ENCODE data around the gene TGFB2. TPM values are rescaled to one million over a fixed set of nuclear protein-coding genes. Genes with fewer than 3 reads are reported as not detected.

Gene TGFB2
- total RNA-seq, 2 experiments from 2014 or later, result 0.04 TPM; not detected in 1

DNA sequence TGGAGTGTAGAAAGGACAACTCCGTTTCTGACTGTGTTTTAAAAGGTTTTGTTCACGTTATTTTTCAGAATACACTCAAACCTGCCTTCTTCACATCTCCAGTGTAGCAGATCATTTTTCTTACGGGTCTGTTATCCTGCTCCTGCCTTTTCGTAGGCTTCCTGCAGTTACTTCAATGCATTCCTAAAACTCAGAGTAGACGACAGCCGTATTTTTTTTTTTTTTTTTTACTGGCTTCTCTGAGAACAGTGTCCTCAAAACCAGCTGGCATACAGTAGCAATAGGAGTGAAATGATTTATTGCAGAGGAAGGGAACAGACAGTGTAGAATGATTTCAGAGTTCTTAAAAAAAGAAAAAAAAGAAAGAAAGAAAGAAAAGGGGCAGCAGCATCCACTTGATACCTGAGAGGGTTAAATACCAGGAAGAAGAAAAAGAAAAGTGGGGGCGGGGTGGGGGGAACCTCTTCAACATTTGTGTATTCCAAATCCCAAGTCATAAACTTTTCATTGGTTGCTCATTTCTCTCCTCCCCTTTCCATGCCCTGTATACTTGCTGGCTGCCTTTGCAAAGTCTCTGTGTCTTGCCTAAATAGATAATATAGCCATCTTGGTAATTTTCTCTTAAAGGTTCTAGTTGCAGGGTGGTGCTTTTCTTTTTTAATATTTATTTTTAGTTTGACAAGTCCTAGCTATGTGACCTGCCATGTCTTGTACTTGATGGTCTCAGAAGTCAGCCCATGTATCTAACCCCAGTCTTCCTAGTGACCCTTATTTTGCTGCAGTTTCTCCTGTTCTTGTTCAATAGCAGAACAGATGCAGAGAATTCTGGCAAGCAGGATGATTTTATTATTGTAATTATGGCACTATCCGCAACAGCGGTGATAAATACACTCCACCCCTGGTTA is 2.8 kb downstream of the TGFB2 start:
- peaks cover 42% of the 10 kb centered on the region for H3K4me1 Mint-ChIP-seq
- H3K36me3 Mint-ChIP-seq, result peaks cover 4% of the 10 kb centered on the region
- peaks cover 15% of the 10 kb centered on the region for H3K27me3 Mint-ChIP-seq
- no peaks in the 10 kb centered on the region for H3K9me3 Mint-ChIP-seq
- H3K27ac Mint-ChIP-seq, result no peak overlapping the region
- DNase-seq, result no peak
- no peak overlapping the region for H3K4me3 Mint-ChIP-seq

GRCh38 chr1:218348628-218349071 is 3.5 kb downstream of the TGFB2 start:
- Mint-ChIP-seq H3K9me3 (no peaks in the 10 kb centered on the region), H3K27ac (no peak overlapping the region), H3K27me3 (peaks cover 20% of the 10 kb centered on the region), H3K4me3 (no peak overlapping the region), H3K36me3 (no peaks in the 10 kb centered on the region), H3K4me1 (peaks cover 43% of the 10 kb centered on the region)
- DNase-seq, result no peak

- Mint-ChIP-seq H3K4me1 (peaks cover 43% of the 10 kb centered on the region), H3K36me3 (no peaks in the 10 kb centered on the region), H3K9me3 (no peaks in the 10 kb centered on the region), H3K4me3 (no peak overlapping the region), H3K27ac (no peak overlapping the region), H3K27me3 (peaks cover 24% of the 10 kb centered on the region)
- no peak for DNase-seq
Measured at GRCh38 chr1:218349348-218350034, 4.4 kb downstream of the TGFB2 start.

DNA sequence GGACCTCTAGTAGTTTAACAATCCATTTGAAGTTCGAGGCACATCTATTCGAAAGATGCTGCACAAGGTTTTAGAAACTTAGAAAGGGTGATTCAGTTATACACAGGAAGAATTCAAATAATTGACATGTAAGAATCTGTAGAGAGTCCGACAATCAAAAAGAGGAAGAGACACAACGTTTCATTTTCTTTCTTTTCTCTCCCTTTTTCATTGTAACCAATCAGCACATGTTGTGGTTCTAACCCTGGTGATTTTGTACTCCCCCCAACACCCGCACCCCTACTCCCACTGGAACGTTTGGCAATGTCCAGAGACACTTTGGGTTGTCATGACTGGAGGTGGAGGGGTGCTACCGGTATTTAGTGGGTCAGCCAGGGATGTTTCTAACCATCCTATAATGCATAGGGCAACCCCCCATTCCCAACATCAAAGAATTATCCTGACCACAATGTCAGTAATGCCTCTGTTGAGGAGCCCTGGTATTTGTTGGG is 4.9 kb downstream of the TGFB2 start:
- no peak overlapping the region for H3K27ac Mint-ChIP-seq
- H3K9me3 Mint-ChIP-seq, result no peaks in the 10 kb centered on the region
- no peaks in the 10 kb centered on the region for H3K36me3 Mint-ChIP-seq
- H3K4me1 Mint-ChIP-seq, result peaks cover 43% of the 10 kb centered on the region
- H3K4me3 Mint-ChIP-seq, result no peak overlapping the region
- no peak for DNase-seq
- peaks cover 24% of the 10 kb centered on the region for H3K27me3 Mint-ChIP-seq

- DNase-seq, result no peak
- Mint-ChIP-seq H3K36me3 (no peaks in the 10 kb centered on the region), H3K4me1 (peaks cover 43% of the 10 kb centered on the region), H3K27me3 (peaks cover 24% of the 10 kb centered on the region), H3K9me3 (no peaks in the 10 kb centered on the region), H3K27ac (no peak overlapping the region), H3K4me3 (peak overlapping the region; percentile 72)
Measured at GRCh38 chr1:218350801-218351266, 5.7 kb downstream of the TGFB2 start.

DNA sequence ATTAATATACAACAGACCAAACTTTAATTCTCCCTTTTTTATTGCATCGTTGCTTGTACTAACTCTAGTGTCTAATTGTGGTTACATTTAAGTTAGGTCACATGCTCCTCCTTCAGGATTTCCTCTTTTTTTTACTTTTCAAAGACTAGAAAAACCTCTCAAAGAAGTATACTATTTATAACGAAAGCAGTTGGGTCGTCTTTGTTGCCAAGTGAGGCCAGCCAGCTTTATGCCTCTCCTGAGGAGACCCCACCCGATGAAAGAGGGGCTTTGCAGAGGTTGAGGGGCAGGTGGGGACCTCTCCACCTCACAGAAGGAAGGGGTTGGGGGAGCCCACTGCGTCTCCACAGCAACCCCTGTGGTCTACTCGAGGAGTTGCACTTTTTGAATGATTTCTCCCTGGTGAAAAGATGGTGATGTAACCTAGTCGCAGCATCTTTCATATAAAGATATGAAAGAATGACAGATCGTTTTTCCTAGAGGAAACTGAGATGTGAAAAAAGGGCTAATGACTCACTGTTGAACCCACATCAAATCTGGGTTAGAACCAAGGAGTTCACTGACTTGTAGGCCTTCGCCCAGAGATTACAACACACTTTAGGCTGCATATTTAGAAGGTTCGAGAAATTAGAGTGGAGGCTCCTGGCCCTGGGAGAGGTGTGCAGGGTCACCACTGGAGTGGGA is 6.4 kb downstream of the TGFB2 start:
- peak overlapping the region; percentile 72 for H3K4me3 Mint-ChIP-seq
- DNase-seq, result peak; percentile 53
- H3K4me1 Mint-ChIP-seq, result peaks cover 37% of the 10 kb centered on the region
- H3K9me3 Mint-ChIP-seq, result no peaks in the 10 kb centered on the region
- H3K27me3 Mint-ChIP-seq, result peaks cover 27% of the 10 kb centered on the region
- peak overlapping the region; percentile 60 for H3K27ac Mint-ChIP-seq
- H3K36me3 Mint-ChIP-seq, result no peaks in the 10 kb centered on the region

GRCh38 chr1:218352075-218352438 is 6.9 kb downstream of the TGFB2 start:
- H3K4me3 Mint-ChIP-seq, result no peak overlapping the region
- H3K4me1 Mint-ChIP-seq, result peaks cover 32% of the 10 kb centered on the region
- H3K9me3 Mint-ChIP-seq, result no peaks in the 10 kb centered on the region
- H3K27me3 Mint-ChIP-seq, result peaks cover 29% of the 10 kb centered on the region
- no peak overlapping the region for H3K27ac Mint-ChIP-seq
- no peaks in the 10 kb centered on the region for H3K36me3 Mint-ChIP-seq
- DNase-seq, result no peak

- no peak for DNase-seq
- H3K4me3 Mint-ChIP-seq, result no peak overlapping the region
- H3K27ac Mint-ChIP-seq, result no peak overlapping the region
- no peaks in the 10 kb centered on the region for H3K36me3 Mint-ChIP-seq
- peaks cover 23% of the 10 kb centered on the region for H3K4me1 Mint-ChIP-seq
- H3K9me3 Mint-ChIP-seq, result no peaks in the 10 kb centered on the region
- H3K27me3 Mint-ChIP-seq, result peaks cover 29% of the 10 kb centered on the region
Measured at GRCh38 chr1:218353656-218354055, 8.5 kb downstream of the TGFB2 start.

- Mint-ChIP-seq H3K36me3 (no peaks in the 10 kb centered on the region), H3K9me3 (no peaks in the 10 kb centered on the region), H3K27ac (no peak overlapping the region), H3K4me1 (peaks cover 18% of the 10 kb centered on the region), H3K27me3 (peaks cover 29% of the 10 kb centered on the region), H3K4me3 (no peak overlapping the region)
- DNase-seq, result no peak
Measured at GRCh38 chr1:218355278-218355677, 10.1 kb downstream of the TGFB2 start.

DNA sequence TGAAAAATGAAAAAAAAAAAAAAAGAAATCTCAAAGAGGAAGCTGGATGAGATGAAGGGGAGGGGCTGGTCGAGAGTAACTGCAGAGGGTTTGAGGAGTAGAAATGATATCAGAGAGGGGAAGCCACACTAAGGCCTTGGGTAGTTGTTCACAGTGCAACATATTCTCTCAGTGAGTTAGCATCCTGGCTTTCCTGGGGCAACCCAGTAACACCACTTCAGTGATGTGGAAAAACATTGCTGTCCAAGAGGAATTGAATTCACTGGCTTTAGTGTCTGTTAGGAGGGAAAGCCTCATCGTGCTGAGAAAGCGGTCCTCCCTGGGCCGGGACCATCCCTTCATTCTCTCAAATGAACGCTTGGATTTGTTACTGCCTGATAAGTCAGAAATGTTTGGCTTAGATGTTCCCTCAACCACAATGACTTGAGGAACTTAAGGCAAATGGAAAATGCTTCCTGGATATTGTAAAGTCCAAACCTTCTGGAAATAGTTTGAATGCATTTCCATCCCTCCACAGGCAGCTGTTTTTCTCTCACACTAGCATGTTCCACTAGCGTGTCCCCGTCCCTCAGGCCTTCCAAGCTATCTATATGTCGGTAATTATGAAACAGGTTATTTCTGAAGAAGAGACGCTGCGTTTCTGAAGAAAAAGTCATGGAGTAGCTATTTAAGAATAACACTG is 12.2 kb downstream of the TGFB2 start:
- no peak for DNase-seq
- H3K4me3 Mint-ChIP-seq, result no peak overlapping the region
- peaks cover 19% of the 10 kb centered on the region for H3K27me3 Mint-ChIP-seq
- no peak overlapping the region for H3K27ac Mint-ChIP-seq
- peaks cover 4% of the 10 kb centered on the region for H3K4me1 Mint-ChIP-seq
- H3K36me3 Mint-ChIP-seq, result no peaks in the 10 kb centered on the region
- H3K9me3 Mint-ChIP-seq, result no peaks in the 10 kb centered on the region

DNA sequence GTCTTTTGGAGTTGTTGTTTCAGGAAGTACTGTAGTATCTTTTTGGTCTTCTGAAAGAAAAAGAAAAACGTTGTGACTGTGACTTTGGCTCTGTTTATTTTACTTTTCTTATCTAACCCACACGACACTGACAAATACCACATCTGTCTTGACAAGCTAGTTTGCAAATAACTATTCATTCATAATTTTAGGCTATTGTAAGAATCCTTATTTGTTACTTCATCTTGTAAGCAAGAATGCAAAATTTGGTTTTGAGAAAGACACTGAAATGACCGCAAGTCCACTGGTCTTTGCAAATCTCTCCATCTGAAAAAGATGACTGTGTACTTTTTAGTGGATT is 12.7 kb downstream of the TGFB2 start:
- H3K9me3 Mint-ChIP-seq, result no peaks in the 10 kb centered on the region
- H3K27me3 Mint-ChIP-seq, result peaks cover 15% of the 10 kb centered on the region

GRCh38 chr1:218361298-218362065 is 16.3 kb downstream of the TGFB2 start:
- no peak for DNase-seq
- Mint-ChIP-seq H3K4me3 (no peak overlapping the region), H3K9me3 (no peaks in the 10 kb centered on the region), H3K36me3 (no peaks in the 10 kb centered on the region), H3K4me1 (no peaks in the 10 kb centered on the region), H3K27ac (no peak overlapping the region), H3K27me3 (peaks cover 2% of the 10 kb centered on the region)

More for the DNA sequence above, 12.7 kb downstream of the TGFB2 start:
- Mint-ChIP-seq H3K27ac (no peak overlapping the region), H3K36me3 (no peaks in the 10 kb centered on the region), H3K4me1 (peaks cover 1% of the 10 kb centered on the region), H3K4me3 (no peak overlapping the region)
- DNase-seq, result no peak

GRCh38 chr1:218362418-218363076 is 17.4 kb downstream of the TGFB2 start:
- Mint-ChIP-seq H3K9me3 (no peaks in the 10 kb centered on the region), H3K27me3 (peaks cover 3% of the 10 kb centered on the region), H3K36me3 (no peaks in the 10 kb centered on the region), H3K4me3 (no peak overlapping the region), H3K4me1 (no peaks in the 10 kb centered on the region), H3K27ac (no peak overlapping the region)
- no peak for DNase-seq

- H3K27me3 Mint-ChIP-seq, result peaks cover 7% of the 10 kb centered on the region
- no peak overlapping the region for H3K27ac Mint-ChIP-seq
- no peak for DNase-seq
- H3K9me3 Mint-ChIP-seq, result no peaks in the 10 kb centered on the region
- no peaks in the 10 kb centered on the region for H3K4me1 Mint-ChIP-seq
- no peak overlapping the region for H3K4me3 Mint-ChIP-seq
- no peaks in the 10 kb centered on the region for H3K36me3 Mint-ChIP-seq
Measured at GRCh38 chr1:218363141-218363540, 18.0 kb downstream of the TGFB2 start.

All from activated naive CD8-positive, alpha-beta T cell treated with anti-CD3 and anti-CD28 coated beads for 36 hours (primary cell).